ENCODE results near the gene EGFL6. TPM values are rescaled to one million over a fixed set of nuclear protein-coding genes. Genes with fewer than 3 reads are reported as not detected.
"Not testable (repeated sequence)": the region's sequence is repeated elsewhere in the genome, so short reads cannot be mapped to it uniquely, and the experiment has no call there.

EGFL6 gene
- polyA plus RNA-seq, 1 donor from 2014 or later: 0.36 TPM

- no peak for TF ChIP-seq RAD21 (conservative IDR thresholded peaks at IDR 0.05)
- TF ChIP-seq POLR2AphosphoS5 (IDR thresholded peaks at IDR 0.05): no peak
- TF ChIP-seq EZH2 (IDR thresholded peaks at IDR 0.05; ENCODE audit: borderline replicate concordance, insufficient read depth, low read length, poor library complexity, severe bottlenecking): no peak
- TF ChIP-seq MXI1 (conservative IDR thresholded peaks at IDR 0.05; ENCODE audit: poor library complexity, severe bottlenecking): no peak
- TF ChIP-seq TAF1 (IDR thresholded peaks at IDR 0.05; ENCODE audit: low read depth): no peak
- TF ChIP-seq, protein P1, sequence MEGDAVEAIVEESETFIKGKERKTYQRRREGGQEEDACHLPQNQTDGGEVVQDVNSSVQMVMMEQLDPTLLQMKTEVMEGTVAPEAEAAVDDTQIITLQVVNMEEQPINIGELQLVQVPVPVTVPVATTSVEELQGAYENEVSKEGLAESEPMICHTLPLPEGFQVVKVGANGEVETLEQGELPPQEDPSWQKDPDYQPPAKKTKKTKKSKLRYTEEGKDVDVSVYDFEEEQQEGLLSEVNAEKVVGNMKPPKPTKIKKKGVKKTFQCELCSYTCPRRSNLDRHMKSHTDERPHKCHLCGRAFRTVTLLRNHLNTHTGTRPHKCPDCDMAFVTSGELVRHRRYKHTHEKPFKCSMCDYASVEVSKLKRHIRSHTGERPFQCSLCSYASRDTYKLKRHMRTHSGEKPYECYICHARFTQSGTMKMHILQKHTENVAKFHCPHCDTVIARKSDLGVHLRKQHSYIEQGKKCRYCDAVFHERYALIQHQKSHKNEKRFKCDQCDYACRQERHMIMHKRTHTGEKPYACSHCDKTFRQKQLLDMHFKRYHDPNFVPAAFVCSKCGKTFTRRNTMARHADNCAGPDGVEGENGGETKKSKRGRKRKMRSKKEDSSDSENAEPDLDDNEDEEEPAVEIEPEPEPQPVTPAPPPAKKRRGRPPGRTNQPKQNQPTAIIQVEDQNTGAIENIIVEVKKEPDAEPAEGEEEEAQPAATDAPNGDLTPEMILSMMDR (IDR thresholded peaks at IDR 0.05; ENCODE audit: poor library complexity, severe bottlenecking): no peak
- no peak for TF ChIP-seq EP300 (conservative IDR thresholded peaks at IDR 0.05; ENCODE audit: poor library complexity, severe bottlenecking)
- TF ChIP-seq, protein P2, sequence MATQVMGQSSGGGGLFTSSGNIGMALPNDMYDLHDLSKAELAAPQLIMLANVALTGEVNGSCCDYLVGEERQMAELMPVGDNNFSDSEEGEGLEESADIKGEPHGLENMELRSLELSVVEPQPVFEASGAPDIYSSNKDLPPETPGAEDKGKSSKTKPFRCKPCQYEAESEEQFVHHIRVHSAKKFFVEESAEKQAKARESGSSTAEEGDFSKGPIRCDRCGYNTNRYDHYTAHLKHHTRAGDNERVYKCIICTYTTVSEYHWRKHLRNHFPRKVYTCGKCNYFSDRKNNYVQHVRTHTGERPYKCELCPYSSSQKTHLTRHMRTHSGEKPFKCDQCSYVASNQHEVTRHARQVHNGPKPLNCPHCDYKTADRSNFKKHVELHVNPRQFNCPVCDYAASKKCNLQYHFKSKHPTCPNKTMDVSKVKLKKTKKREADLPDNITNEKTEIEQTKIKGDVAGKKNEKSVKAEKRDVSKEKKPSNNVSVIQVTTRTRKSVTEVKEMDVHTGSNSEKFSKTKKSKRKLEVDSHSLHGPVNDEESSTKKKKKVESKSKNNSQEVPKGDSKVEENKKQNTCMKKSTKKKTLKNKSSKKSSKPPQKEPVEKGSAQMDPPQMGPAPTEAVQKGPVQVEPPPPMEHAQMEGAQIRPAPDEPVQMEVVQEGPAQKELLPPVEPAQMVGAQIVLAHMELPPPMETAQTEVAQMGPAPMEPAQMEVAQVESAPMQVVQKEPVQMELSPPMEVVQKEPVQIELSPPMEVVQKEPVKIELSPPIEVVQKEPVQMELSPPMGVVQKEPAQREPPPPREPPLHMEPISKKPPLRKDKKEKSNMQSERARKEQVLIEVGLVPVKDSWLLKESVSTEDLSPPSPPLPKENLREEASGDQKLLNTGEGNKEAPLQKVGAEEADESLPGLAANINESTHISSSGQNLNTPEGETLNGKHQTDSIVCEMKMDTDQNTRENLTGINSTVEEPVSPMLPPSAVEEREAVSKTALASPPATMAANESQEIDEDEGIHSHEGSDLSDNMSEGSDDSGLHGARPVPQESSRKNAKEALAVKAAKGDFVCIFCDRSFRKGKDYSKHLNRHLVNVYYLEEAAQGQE (IDR thresholded peaks at IDR 0.05; ENCODE audit: borderline replicate concordance): no peak
- TF ChIP-seq SMC3 (conservative IDR thresholded peaks at IDR 0.05; ENCODE audit: poor library complexity): no peak
- H2AFZ ChIP-seq (ENCODE audit: low read depth, low read length): no peak overlapping the region
- no peaks in the 10 kb centered on the region for H4K20me1 ChIP-seq (ENCODE audit: insufficient read depth)
- no peaks in the 10 kb centered on the region for H3K27me3 ChIP-seq (ENCODE audit: insufficient read depth, low read depth, low read length)
- no peaks in the 10 kb centered on the region for H3K9me3 ChIP-seq (ENCODE audit: low read length)
- H3F3A ChIP-seq (ENCODE audit: insufficient read depth, low read length, poor library complexity, severe bottlenecking): no peaks in the 10 kb centered on the region
- H3K79me2 ChIP-seq (replicated peaks; ENCODE audit: insufficient read depth, low read length): no peaks in the 10 kb centered on the region
- H3K9ac ChIP-seq (ENCODE audit: low read length): no peak overlapping the region
- no peak overlapping the region for H3K4me3 ChIP-seq (ENCODE audit: low read length)
- no peaks in the 10 kb centered on the region for H3K36me3 ChIP-seq (ENCODE audit: insufficient read depth, low read length)
- no peaks in the 10 kb centered on the region for H3K9me2 ChIP-seq (ENCODE audit: insufficient read depth, low read length)
- H3K4me2 ChIP-seq (ENCODE audit: low read length): no peak overlapping the region
- no peak overlapping the region for H3K27ac ChIP-seq (ENCODE audit: low read length)
Observed at GRCh38 chrX:13622401-13622964, 53.1 kb downstream of the EGFL6 start.

- no peaks in the 10 kb centered on the region for H3F3A ChIP-seq (ENCODE audit: insufficient read depth, low read length, poor library complexity, severe bottlenecking)
- no peak overlapping the region for H3K27ac ChIP-seq (ENCODE audit: low read length)
- H3K27me3 ChIP-seq (ENCODE audit: insufficient read depth, low read depth, low read length): no peaks in the 10 kb centered on the region
- H3K4me2 ChIP-seq (ENCODE audit: low read length): no peak overlapping the region
- no peaks in the 10 kb centered on the region for H3K9me2 ChIP-seq (ENCODE audit: insufficient read depth, low read length)
- no peaks in the 10 kb centered on the region for H4K20me1 ChIP-seq (ENCODE audit: insufficient read depth)
- H3K79me2 ChIP-seq (replicated peaks; ENCODE audit: insufficient read depth, low read length): no peaks in the 10 kb centered on the region
- no peak overlapping the region for H3K4me3 ChIP-seq (ENCODE audit: low read length)
- no peak overlapping the region for H3K9ac ChIP-seq (ENCODE audit: low read length)
- H3K36me3 ChIP-seq (ENCODE audit: insufficient read depth, low read length): no peaks in the 10 kb centered on the region
- H2AFZ ChIP-seq (ENCODE audit: low read depth, low read length): no peak overlapping the region
- H3K9me3 ChIP-seq (ENCODE audit: low read length): no peaks in the 10 kb centered on the region
- TF ChIP-seq MXI1 (conservative IDR thresholded peaks at IDR 0.05; ENCODE audit: poor library complexity, severe bottlenecking) (no peak), SMC3 (conservative IDR thresholded peaks at IDR 0.05; ENCODE audit: poor library complexity) (no peak), EZH2 (IDR thresholded peaks at IDR 0.05; ENCODE audit: borderline replicate concordance, insufficient read depth, low read length, poor library complexity, severe bottlenecking) (no peak), EP300 (conservative IDR thresholded peaks at IDR 0.05; ENCODE audit: poor library complexity, severe bottlenecking) (no peak), TAF1 (IDR thresholded peaks at IDR 0.05; ENCODE audit: low read depth) (no peak), POLR2AphosphoS5 (IDR thresholded peaks at IDR 0.05) (no peak), RAD21 (conservative IDR thresholded peaks at IDR 0.05) (no peak)
- TF ChIP-seq, protein P2 (IDR thresholded peaks at IDR 0.05; ENCODE audit: borderline replicate concordance): no peak
- TF ChIP-seq, protein P1 (IDR thresholded peaks at IDR 0.05; ENCODE audit: poor library complexity, severe bottlenecking): no peak
Observed at GRCh38 chrX:13627306-13627705, 57.9 kb downstream of the EGFL6 start.

DNA sequence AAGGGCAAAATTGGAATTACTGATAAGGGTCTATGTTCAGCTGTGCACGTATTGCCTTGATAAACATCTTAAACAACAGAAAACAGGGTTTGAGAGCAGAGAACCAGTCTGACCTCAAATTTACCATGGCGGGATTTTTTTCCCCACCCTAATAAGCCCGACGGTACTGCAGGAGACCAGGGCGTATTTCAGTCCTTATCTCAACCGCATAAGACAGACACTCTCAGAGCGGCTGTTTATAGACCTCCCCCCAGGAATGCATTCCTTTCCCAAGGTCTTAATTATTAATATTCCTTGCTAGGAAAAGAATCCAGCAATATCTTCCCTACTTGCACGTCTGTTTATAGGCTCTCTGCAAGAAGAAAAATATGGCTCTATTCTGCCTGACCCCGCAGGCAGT lies 67.8 kb downstream of the EGFL6 start:
- H3K27ac ChIP-seq (ENCODE audit: low read length); H3K9me2 ChIP-seq (ENCODE audit: insufficient read depth, low read length); H3K4me3 ChIP-seq (ENCODE audit: low read length); H3K36me3 ChIP-seq (ENCODE audit: insufficient read depth, low read length); H3K27me3 ChIP-seq (ENCODE audit: insufficient read depth, low read depth, low read length); H3K9ac ChIP-seq (ENCODE audit: low read length); H3K4me2 ChIP-seq (ENCODE audit: low read length); H3F3A ChIP-seq (ENCODE audit: insufficient read depth, low read length, poor library complexity, severe bottlenecking); H2AFZ ChIP-seq (ENCODE audit: low read depth, low read length); H3K9me3 ChIP-seq (ENCODE audit: low read length); H4K20me1 ChIP-seq (ENCODE audit: insufficient read depth); H3K79me2 ChIP-seq (replicated peaks; ENCODE audit: insufficient read depth, low read length): not testable (repeated sequence)
